H1 (cell line): ENCODE measurements around the gene DNAH8. TPM values are rescaled to one million over a fixed set of nuclear protein-coding genes. Genes with fewer than 3 reads are reported as not detected.

Source experiments
- CTCF ChIA-PET: fragments of 300-600 bp; sonication (Branson Sonifier 250); formaldehyde crosslinking; loops from one replicate; lab custom pipeline; 2021; ENCODE audit not compliant: partially characterized antibody; lab: Charles Lee
- POLR2A ChIA-PET: fragments of 300-600 bp; sonication (Branson Sonifier 250); formaldehyde crosslinking; loops from one replicate; lab custom pipeline; 2021; ENCODE audit warnings: inconsistent platforms; ENCODE audit not compliant: partially characterized antibody; lab: Charles Lee
- DNase-seq, 2 experiments: peaks; one replicate each; pipeline versions ENCODE4 v3.0.0 to v3.0.0-alpha.2; 2010 to 2022; ENCODE audit warnings: low spot score in 2 of 2, low read depth in 1 of 2, mixed read lengths in 1 of 2
- FAIRE-seq: peaks from 2 replicates; lab custom pipeline; 2011; peaks lifted over from hg19 to GRCh38; lab: Jason Lieb, UNC
- H2AFZ ChIP-seq: 2 replicates; pipeline ENCODE4 v1.8.1; 2012; ENCODE audit warnings: low read length, inconsistent platforms
- H2AK5ac ChIP-seq: 2 replicates; pipeline ENCODE4 v1.6.1; 2013; ENCODE audit warnings: low read depth, low read length
- H2BK120ac ChIP-seq: replicated peaks from 2 replicates; pipeline ENCODE3; 2013; ENCODE audit warnings: low read depth, low read length, inconsistent platforms
- H2BK12ac ChIP-seq: 2 replicates; pipeline ENCODE4 v1.6.1; 2013; ENCODE audit warnings: low read depth, low read length
- H2BK15ac ChIP-seq: 2 replicates; pipeline ENCODE4 v1.6.1; 2013; ENCODE audit warnings: low read length
- H2BK20ac ChIP-seq: 2 replicates; pipeline ENCODE4 v1.6.1; 2013; ENCODE audit warnings: low read length
- H2BK5ac ChIP-seq: 2 replicates; pipeline ENCODE4 v1.6.1; 2013; ENCODE audit warnings: low read depth, low read length
- H3K14ac ChIP-seq: 2 replicates; pipeline ENCODE4 v1.6.1; 2013; ENCODE audit warnings: inconsistent platforms; ENCODE audit not compliant: insufficient read length
- H3K18ac ChIP-seq: 2 replicates; pipeline ENCODE4 v1.6.1; 2013; ENCODE audit warnings: low read length; ENCODE audit errors: extremely low read depth
- H3K23ac ChIP-seq: 2 replicates; pipeline ENCODE4 v1.6.1; 2013; ENCODE audit warnings: inconsistent platforms; ENCODE audit not compliant: insufficient read length
- H3K23me2 ChIP-seq: 2 replicates; pipeline ENCODE4 v1.6.1; 2013; ENCODE audit warnings: low read depth, low read length
- H3K27ac ChIP-seq: 2 replicates; pipeline ENCODE4 v1.6.1; 2011; ENCODE audit warnings: low read depth, low read length, inconsistent platforms
- H3K27me3 ChIP-seq, 4 experiments: replicated peaks in 1 of 4; 1 replicate in 1 of 4; 2 replicates in 3 of 4; pipeline versions ENCODE4 v1.6.1 to v1.8.1; 2011 to 2013; ENCODE audit warnings: low read length in 3 of 4, mild to moderate bottlenecking in 3 of 4, inconsistent platforms in 2 of 4, mixed read lengths in 2 of 4, moderate library complexity in 1 of 4; ENCODE audit not compliant: control insufficient read depth in 3 of 4, insufficient read depth in 3 of 4; ENCODE audit errors: extremely low read depth in 1 of 4
- H3K36me3 ChIP-seq, 4 experiments: 2 replicates each; pipeline versions ENCODE4 v1.6.1 to v1.8.1; 2011 to 2013; ENCODE audit warnings: mild to moderate bottlenecking in 4 of 4, low read length in 3 of 4, moderate library complexity in 2 of 4, control low read depth in 1 of 4, inconsistent platforms in 1 of 4; ENCODE audit not compliant: insufficient read depth in 4 of 4, control insufficient read depth in 2 of 4
- H3K4ac ChIP-seq: replicated peaks from 2 replicates; pipeline ENCODE3; 2013; ENCODE audit warnings: low read length, low read depth, mixed read lengths, inconsistent platforms; ENCODE audit not compliant: insufficient read length
- H3K4me1 ChIP-seq, 4 experiments: replicated peaks in 1 of 4; 1 replicate in 1 of 4; 2 replicates in 3 of 4; pipeline versions ENCODE4 v1.6.1 to v1.8.1; 2011 to 2013; ENCODE audit warnings: low read length in 3 of 4, inconsistent platforms in 2 of 4, mixed read lengths in 1 of 4; ENCODE audit not compliant: insufficient read depth in 4 of 4, control insufficient read depth in 3 of 4
- H3K4me2 ChIP-seq, 2 experiments: 2 replicates each; pipeline versions ENCODE4 v1.6.1 to v1.8.1; 2011 to 2013; ENCODE audit warnings: low read depth in 2 of 2, low read length in 2 of 2, control low read depth in 1 of 2, inconsistent platforms in 1 of 2, mild to moderate bottlenecking in 1 of 2; ENCODE audit not compliant: insufficient read depth in 1 of 2
- H3K4me3 ChIP-seq, 4 experiments: fragments of 200-600, 300-600 bp in 1 of 4; sonication (generic), shearing (Covaris generic), sonication (Bioruptor Twin) in 1 of 4; 2 replicates each; pipeline versions ENCODE4 v1.5.1 to v1.8.1; 2011 to 2016; ENCODE audit warnings: low read length in 4 of 4, low read depth in 3 of 4, control low read depth in 2 of 4, inconsistent platforms in 2 of 4, mild to moderate bottlenecking in 2 of 4, mixed read lengths in 1 of 4, moderate library complexity in 1 of 4; ENCODE audit not compliant: insufficient read depth in 2 of 4; ENCODE audit errors: extremely low read depth in 1 of 4
- H3K56ac ChIP-seq: replicated peaks from 2 replicates; pipeline ENCODE3; 2013; ENCODE audit warnings: low read depth, mild to moderate bottlenecking, mixed read lengths, low read length, inconsistent platforms; ENCODE audit not compliant: insufficient read length
- H3K79me1 ChIP-seq: 2 replicates; pipeline ENCODE4 v1.6.1; 2013; ENCODE audit warnings: low read depth, low read length, control low read depth
- H3K79me2 ChIP-seq, 2 experiments: 2 replicates each; pipeline versions ENCODE4 v1.6.1 to v1.8.1; 2012 to 2013; ENCODE audit warnings: low read length in 2 of 2, mild to moderate bottlenecking in 2 of 2, inconsistent platforms in 1 of 2; ENCODE audit not compliant: insufficient read depth in 2 of 2, control insufficient read depth in 1 of 2
- H3K9ac ChIP-seq, 4 experiments: replicated peaks in 1 of 4; 1 replicate in 1 of 4; 2 replicates in 3 of 4; pipeline versions ENCODE4 v1.6.1 to v1.8.1; 2011 to 2013; ENCODE audit warnings: low read depth in 3 of 4, low read length in 3 of 4, control low read depth in 2 of 4, mild to moderate bottlenecking in 2 of 4, moderate library complexity in 2 of 4, inconsistent platforms in 1 of 4; ENCODE audit errors: extremely low read depth in 1 of 4
- H3K9me3 ChIP-seq, 2 experiments: 2 replicates each; pipeline versions ENCODE4 v1.6.1 to v1.8.1; 2012 to 2013; ENCODE audit warnings: mild to moderate bottlenecking in 2 of 2, moderate library complexity in 2 of 2, control low read depth in 1 of 2, inconsistent platforms in 1 of 2, low read depth in 1 of 2, low read length in 1 of 2, mixed read lengths in 1 of 2; ENCODE audit not compliant: insufficient read depth in 2 of 2
- H4K20me1 ChIP-seq, 2 experiments: replicated peaks in 1 of 2; 2 replicates each; pipeline versions ENCODE3 to v1.8.1; 2011 to 2013; ENCODE audit warnings: inconsistent platforms in 2 of 2, low read length in 2 of 2, mild to moderate bottlenecking in 1 of 2; ENCODE audit not compliant: insufficient read depth in 2 of 2, control insufficient read depth in 1 of 2
- H4K5ac ChIP-seq: 2 replicates; pipeline ENCODE4 v1.6.1; 2013; ENCODE audit warnings: low read length, low read depth, mixed read lengths, inconsistent platforms; ENCODE audit not compliant: insufficient read length
- H4K8ac ChIP-seq: 2 replicates; pipeline ENCODE4 v1.8.0; 2013; ENCODE audit warnings: mild to moderate bottlenecking, moderate library complexity, low read length, inconsistent platforms; ENCODE audit not compliant: insufficient read depth; ENCODE audit errors: extremely low read depth
- H4K91ac ChIP-seq: replicated peaks from 2 replicates; pipeline ENCODE3; 2013; ENCODE audit warnings: low read length, mixed read lengths, inconsistent platforms; ENCODE audit not compliant: insufficient read length
- CTBP2 ChIP-seq: IDR thresholded peaks from 2 replicates; pipeline ENCODE4 v1.7.0; 2011; ENCODE audit warnings: borderline replicate concordance, mild to moderate bottlenecking, moderate library complexity, mixed read lengths, low read length; ENCODE audit not compliant: insufficient read depth, insufficient read length
- CTCF ChIP-seq, 3 experiments: IDR thresholded peaks; 1 replicate in 2 of 3; 2 replicates in 1 of 3; pipeline versions ENCODE4 v1.5.1 to v1.6.1; 2011; ENCODE audit warnings: low read length in 3 of 3, mild to moderate bottlenecking in 3 of 3, inconsistent platforms in 2 of 3, low read depth in 1 of 3, moderate library complexity in 1 of 3; ENCODE audit not compliant: insufficient read depth in 1 of 3; ENCODE audit errors: control extremely low read depth in 1 of 3
- HDAC6 ChIP-seq: IDR thresholded peaks from one replicate; pipeline ENCODE4 v1.7.1; 2012; ENCODE audit warnings: low read depth, mild to moderate bottlenecking, inconsistent platforms, low read length, moderate library complexity
- KDM1A ChIP-seq: fragments of 200-600, 300-600 bp; sonication (generic); IDR thresholded peaks from 2 replicates; pipeline ENCODE4 v1.7.1; 2016; ENCODE audit warnings: mild to moderate bottlenecking, low read length, borderline replicate concordance
- MAFK ChIP-seq: IDR thresholded peaks from 2 replicates; pipeline ENCODE4 v1.6.1; 2012; ENCODE audit warnings: low read depth, mild to moderate bottlenecking, improper control_type of control experiment, low read length
- NRF1 ChIP-seq: IDR thresholded peaks from 2 replicates; pipeline ENCODE4 v1.6.1; 2011; ENCODE audit warnings: mild to moderate bottlenecking, low read depth, low read length, improper control_type of control experiment
- RFX5 ChIP-seq: IDR thresholded peaks from 2 replicates; pipeline ENCODE4 v1.6.1; 2011; ENCODE audit warnings: low read depth, low read length, improper control_type of control experiment, borderline replicate concordance
- SRF ChIP-seq: IDR thresholded peaks from 2 replicates; pipeline ENCODE4 v1.6.1; 2011; ENCODE audit warnings: mild to moderate bottlenecking, low read depth, low read length, moderate library complexity
- TAF7 ChIP-seq: optimal IDR thresholded peaks from 2 replicates; pipeline ENCODE3; 2011; ENCODE audit warnings: low read depth, mild to moderate bottlenecking, inconsistent platforms, low read length, moderate library complexity, borderline replicate concordance
- TEAD4 ChIP-seq: IDR thresholded peaks from 2 replicates; pipeline ENCODE4 v1.6.1; 2012; ENCODE audit warnings: low read depth, low read length, inconsistent platforms, mixed read lengths
- YY1 ChIP-seq: IDR thresholded peaks from 2 replicates; pipeline ENCODE4 v1.6.1; 2011; ENCODE audit warnings: low read depth, mild to moderate bottlenecking, low read length
- WGBS, 2 experiments: shearing (Covaris generic) in 1 of 2; methylation state at CpG; one replicate each; pipeline versions ENCODE4 v1.1.6 to v1.1.7; 2013 to 2015; ENCODE audit warnings: low lambda C conversion rate in 2 of 2, mixed read lengths in 2 of 2, inconsistent platforms in 1 of 2, low coverage in 1 of 2, missing lambda C conversion rate in 1 of 2; ENCODE audit not compliant: insufficient replicate concordance in 2 of 2, insufficient coverage in 1 of 2, insufficient read length in 1 of 2; ENCODE audit errors: extremely low coverage in 1 of 2, missing lambda C conversion rate in 1 of 2; 5-methylcytosine and 5-hydroxymethylcytosine counted together
- polyA plus RNA-seq, 7 experiments: library from polyadenylated mRNA; depleted of rRNA in 3 of 7; stranded (reverse) in 5 of 7; unstranded in 2 of 7; fragments of >200 nt in 5 of 7; fragments of 200-250 nt in 2 of 7; gene quantifications; 1 replicate in 5 of 7; 2 replicates in 1 of 7; 4 replicates in 1 of 7; pipeline versions ENCODE4 v1.2.1 to v1.2.3, GENCODE V29; 2011 to 2013; ENCODE audit warnings: missing spikeins in 2 of 7, mixed read lengths in 2 of 7
- total RNA-seq: library from RNA; stranded (reverse); fragmentation: NEBNext Ultra II Directional; extraction: Animal tissue kit (Norgen Biotek cat#: 25700); gene quantifications from 2 replicates; pipeline ENCODE4 v1.2.1, GENCODE V29; 2021

Gene DNAH8
- total and polyA plus RNA-seq, 2 of the 8 experiments (the other 6 are each of a cell fraction or from before 2014, with no cell fraction given), result under 0.01 TPM; not detected in 1

GRCh38 chr6:38750968-38751615, 36.0 kb downstream of the DNAH8 start:
- 63% methylated on average over 1 of the region's 1 CpG; no CpG with 5 or more reads in 1 of the 2 experiments for WGBS, 2 experiments
- H3K4me3 ChIP-seq, result no peak overlapping the region
- no peak overlapping the region for H2BK5ac ChIP-seq
- no peak overlapping the region for H2BK20ac ChIP-seq
- H3K36me3 ChIP-seq, result no peaks in the 10 kb centered on the region
- no peak overlapping the region for H4K8ac ChIP-seq
- H2BK15ac ChIP-seq, result no peak overlapping the region
- CTCF ChIA-PET, result interaction anchor here (0.8 to 1.2 kb wide), 4 partner anchors 9 to 146 kb away, joined by 3 to 7 read pairs (median 3); no protein-coding TSS in a partner anchor
- FAIRE-seq (no peak), DNase-seq (no peak)
- H3K4me2 ChIP-seq, result no peak overlapping the region
- H2AFZ ChIP-seq, result no peak overlapping the region
- H2BK120ac ChIP-seq, result no peak overlapping the region
- H3K27me3 ChIP-seq, result no peaks in the 10 kb centered on the region
- H3K9ac ChIP-seq, result no peak overlapping the region
- H3K14ac ChIP-seq, result no peak overlapping the region
- H3K23ac ChIP-seq, result no peak overlapping the region
- no peak overlapping the region for H2AK5ac ChIP-seq
- H3K4me1 ChIP-seq, result no peaks in the 10 kb centered on the region
- no peak overlapping the region for H4K5ac ChIP-seq
- H3K27ac ChIP-seq, result no peak overlapping the region
- H2BK12ac ChIP-seq, result no peak overlapping the region
- no peak overlapping the region for H3K4ac ChIP-seq
- POLR2A ChIA-PET, result no interaction called here
- H4K91ac ChIP-seq, result no peak overlapping the region
- H4K20me1 ChIP-seq, result no peaks in the 10 kb centered on the region
- H3K23me2 ChIP-seq, result no peaks in the 10 kb centered on the region
- H3K9me3 ChIP-seq, result no peaks in the 10 kb centered on the region
- H3K79me1 ChIP-seq, result no peaks in the 10 kb centered on the region
- H3K79me2 ChIP-seq, result no peaks in the 10 kb centered on the region
- H3K56ac ChIP-seq, result no peak overlapping the region
- H3K18ac ChIP-seq, result no peak overlapping the region
- TF ChIP-seq CTCF (IDR thresholded peaks at IDR 0.05; ENCODE audit: control extremely low read depth in 1 of 3, insufficient read depth in 1 of 3, low read depth in 1 of 3, low read length in 3 of 3) (no peak), YY1 (no peak), TAF7 (no peak), HDAC6 (no peak), RFX5 (no peak), TEAD4 (no peak), SRF (no peak), MAFK (no peak), KDM1A (no peak), NRF1 (no peak), CTBP2 (no peak)
